Measurements from ENCODE around the gene AZGP1. TPM values are rescaled to one million over a fixed set of nuclear protein-coding genes. Genes with fewer than 3 reads are reported as not detected.
"Not testable (repeated sequence)": the region's sequence is repeated elsewhere in the genome, so short reads cannot be mapped to it uniquely, and the experiment has no call there.

AZGP1 gene
- total RNA-seq, 1 donor from 2014 or later, result not detected

DNA sequence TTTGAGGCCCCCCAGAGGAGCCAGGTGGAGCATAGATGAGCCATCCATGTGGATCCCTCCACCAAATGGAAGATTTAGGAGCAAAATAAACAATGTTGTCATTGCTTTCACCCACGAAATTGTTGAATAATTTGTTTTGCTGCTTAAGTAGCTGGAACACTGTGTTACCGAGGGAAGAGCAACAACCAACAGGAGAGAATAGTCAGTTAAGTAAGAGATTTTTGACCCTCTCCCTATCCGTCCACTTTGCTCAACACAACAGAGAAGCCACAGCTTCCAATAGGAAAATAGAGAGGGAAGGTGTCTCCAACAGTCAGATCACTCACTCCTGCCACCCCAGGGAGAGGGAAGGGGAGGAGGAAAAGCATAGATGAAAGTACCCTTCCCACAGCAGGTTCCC lies 35.7 kb upstream of the AZGP1 start:
- no peak overlapping the region for H3K4me3 Mint-ChIP-seq
- intact Hi-C loops (cut with micrococcal nuclease), result loop anchor here (10.0 kb wide), 1 partner anchor 457 kb away; the partner anchor contains the start of genes FAM200A and ZNF655
- no peak overlapping the region for H3K27ac Mint-ChIP-seq
- H3K27me3 Mint-ChIP-seq, result no peaks in the 10 kb centered on the region
- no peaks in the 10 kb centered on the region for H3K9me3 Mint-ChIP-seq
- H3K36me3 Mint-ChIP-seq (ENCODE audit: low read depth), result peaks cover 5% of the 10 kb centered on the region
- peaks cover 19% of the 10 kb centered on the region for H3K4me1 Mint-ChIP-seq
- DNase-seq, result no peak

DNA sequence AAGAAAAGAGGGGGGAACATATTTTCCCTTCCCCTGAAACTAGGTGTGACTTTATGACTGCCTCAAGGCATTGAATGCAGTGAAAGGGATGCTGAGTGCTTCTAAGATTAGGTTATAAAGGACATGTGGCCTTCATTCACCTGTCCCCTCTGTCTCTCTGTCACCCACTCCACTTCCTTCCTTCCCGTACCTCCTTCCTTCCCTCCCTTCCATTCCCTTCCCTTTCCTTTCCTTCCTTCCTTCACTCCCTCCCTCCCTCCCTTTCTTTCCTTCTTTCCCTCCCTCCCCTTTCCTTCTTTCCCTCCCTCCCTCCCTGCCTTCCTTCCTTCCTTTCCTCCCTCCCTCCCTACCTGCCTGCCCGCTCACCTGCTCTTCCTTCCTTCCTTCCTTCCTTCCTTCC lies 35.1 kb upstream of the AZGP1 start:
- DNase-seq, result no peak
- Mint-ChIP-seq H3K27ac (no peak overlapping the region), H3K4me1 (peaks cover 15% of the 10 kb centered on the region), H3K4me3 (no peak overlapping the region), H3K9me3 (no peaks in the 10 kb centered on the region), H3K36me3 (ENCODE audit: low read depth) (no peaks in the 10 kb centered on the region), H3K27me3 (no peaks in the 10 kb centered on the region)
- intact Hi-C loops (cut with micrococcal nuclease), result loop anchor here (10.0 kb wide), 1 partner anchor 456 kb away; the partner anchor contains the start of genes FAM200A and ZNF655

DNA sequence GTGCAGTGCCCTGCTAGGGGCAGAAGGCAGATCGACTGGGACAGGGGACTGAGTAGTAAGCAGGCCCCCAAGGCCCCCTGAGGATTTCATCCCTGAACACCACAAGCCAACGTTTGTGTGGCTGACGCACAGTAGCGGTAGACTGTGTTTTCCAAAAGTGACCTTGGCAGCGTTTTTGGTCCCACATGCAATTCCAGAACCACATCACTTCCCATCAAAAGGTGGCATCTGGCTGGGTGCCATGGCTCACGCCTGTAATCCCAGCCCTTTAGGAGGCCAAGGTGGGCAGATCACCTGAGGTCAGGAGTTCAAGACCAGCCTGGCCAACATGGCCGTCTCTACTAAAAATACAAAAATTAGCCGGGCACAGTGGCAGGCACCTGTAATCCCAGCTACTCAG lies 34.1 kb upstream of the AZGP1 start:
- not testable (repeated sequence) for H3K27me3 Mint-ChIP-seq
- intact Hi-C loops (cut with micrococcal nuclease), result loop anchor here (10.0 kb wide), 1 partner anchor 455 kb away; the partner anchor contains the start of genes FAM200A and ZNF655

DNA sequence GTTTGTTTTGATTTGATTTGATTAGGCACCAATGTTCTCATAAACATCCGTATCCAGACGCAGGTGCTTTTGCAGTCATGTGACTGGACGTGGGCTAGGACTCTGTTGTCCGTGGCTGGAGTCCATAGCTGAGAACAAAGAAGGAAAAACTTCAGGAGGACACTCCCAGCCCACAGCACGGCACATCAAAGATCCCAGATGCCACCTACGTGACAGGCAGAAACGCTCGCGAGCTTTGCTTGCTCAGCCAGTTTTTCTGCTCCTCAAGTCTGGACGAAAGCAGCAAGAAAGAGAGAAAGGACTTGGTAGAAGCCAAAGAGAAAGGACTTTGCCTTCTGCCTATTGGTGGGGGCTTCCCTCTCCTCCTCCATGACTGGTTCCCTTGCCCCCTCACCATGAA lies 32.7 kb upstream of the AZGP1 start:
- Mint-ChIP-seq H3K4me1 (peaks cover 10% of the 10 kb centered on the region), H3K9me3 (no peaks in the 10 kb centered on the region), H3K27ac (no peak overlapping the region), H3K27me3 (no peaks in the 10 kb centered on the region), H3K4me3 (no peak overlapping the region), H3K36me3 (ENCODE audit: low read depth) (no peaks in the 10 kb centered on the region)
- DNase-seq, result no peak
- intact Hi-C loops (cut with micrococcal nuclease), result no loop called here

More for the DNA sequence above, 34.1 kb upstream of the AZGP1 start:
- not testable (repeated sequence) for DNase-seq; H3K4me3 Mint-ChIP-seq; H3K9me3 Mint-ChIP-seq; H3K27ac Mint-ChIP-seq; H3K36me3 Mint-ChIP-seq (ENCODE audit: low read depth)
- H3K4me1 Mint-ChIP-seq, result peaks cover 11% of the 10 kb centered on the region

DNA sequence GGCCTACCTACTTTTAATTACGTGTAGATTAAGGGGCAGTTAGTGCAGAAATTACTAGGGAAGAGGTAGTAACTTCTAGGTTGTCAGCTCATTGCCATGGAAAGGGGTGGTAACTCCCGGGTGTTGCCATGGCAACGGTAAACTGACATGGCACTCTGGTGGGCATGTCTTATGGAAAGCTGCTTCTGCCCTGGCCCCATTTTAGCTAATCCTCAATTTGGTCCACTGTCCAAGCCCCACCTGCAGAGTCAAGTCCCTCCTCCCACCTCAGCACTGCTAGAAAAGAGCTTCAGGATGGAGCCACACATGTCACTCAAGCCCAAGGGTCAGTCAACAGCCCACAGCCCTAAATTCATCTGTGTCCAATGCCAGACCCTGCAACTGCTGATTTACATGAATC lies 32.1 kb upstream of the AZGP1 start:
- Mint-ChIP-seq H3K4me3 (no peak overlapping the region), H3K9me3 (no peaks in the 10 kb centered on the region), H3K27me3 (no peaks in the 10 kb centered on the region), H3K27ac (no peak overlapping the region), H3K36me3 (ENCODE audit: low read depth) (no peaks in the 10 kb centered on the region), H3K4me1 (peaks cover 7% of the 10 kb centered on the region)
- DNase-seq, result no peak
- intact Hi-C loops (cut with micrococcal nuclease), result no loop called here

DNA sequence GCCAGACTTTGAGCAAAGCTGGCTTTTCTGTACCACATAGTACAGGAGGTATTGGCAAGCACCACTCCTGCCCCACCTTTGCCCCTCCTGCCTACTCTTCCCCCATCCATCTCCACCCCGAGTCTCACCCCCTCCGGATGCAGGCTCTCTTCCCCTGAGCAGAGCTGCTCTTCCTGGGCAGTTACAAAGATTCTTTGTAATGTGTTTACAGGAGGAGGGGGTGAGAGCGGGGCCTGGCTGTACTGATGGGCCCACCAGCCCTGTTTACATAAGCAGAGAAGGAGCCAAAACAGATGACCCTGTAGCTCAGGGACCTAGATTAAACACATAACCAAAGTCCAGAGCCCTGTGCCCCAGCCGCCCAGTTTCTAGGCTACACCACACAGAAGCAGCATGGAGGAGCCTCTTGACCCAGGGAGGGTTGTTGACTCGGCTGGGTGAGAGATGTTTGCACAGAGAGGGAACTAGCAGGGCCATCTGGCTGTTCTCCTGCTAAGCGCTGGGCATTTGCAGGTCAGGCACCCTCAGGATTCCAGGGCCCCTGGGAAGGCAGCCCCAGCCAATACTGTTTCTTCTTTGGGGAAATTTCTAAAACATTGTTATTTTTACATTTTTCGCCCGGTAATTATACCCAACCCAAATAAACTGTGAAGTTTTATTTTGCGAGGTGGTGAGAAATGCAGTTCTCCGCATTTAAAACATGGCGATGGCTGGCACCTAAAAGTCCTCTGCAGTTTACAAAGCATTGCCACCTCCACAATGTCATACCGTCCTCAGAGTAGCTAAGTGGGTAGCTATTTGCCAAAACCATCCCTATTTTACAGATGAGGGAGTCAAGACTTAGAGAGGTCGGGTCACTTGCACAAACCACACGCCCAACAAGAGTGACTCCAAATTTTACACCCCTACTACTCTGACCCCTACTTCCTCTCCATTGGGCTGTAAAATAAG lies 28.2 kb upstream of the AZGP1 start:
- H3K4me3 Mint-ChIP-seq, result no peak overlapping the region

DNA sequence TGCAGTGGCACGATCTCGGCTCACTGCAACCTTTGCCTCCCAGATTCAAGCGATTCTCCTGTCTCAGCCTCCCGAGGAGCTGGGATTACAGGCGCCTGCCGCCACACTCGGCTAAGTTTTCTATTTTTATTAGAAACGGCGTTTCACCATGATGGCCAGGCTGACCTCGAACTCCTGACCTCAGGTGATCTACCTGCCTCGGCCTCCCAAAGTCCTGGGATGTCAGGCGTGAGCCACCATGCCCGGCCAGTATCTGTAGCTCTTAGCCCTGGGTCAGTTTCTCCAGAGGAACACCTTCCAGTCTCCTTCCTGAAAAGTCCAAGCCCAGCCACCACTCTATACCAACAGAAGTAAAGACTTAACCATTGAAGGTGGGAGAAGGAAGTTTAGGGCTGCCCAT lies 24.4 kb upstream of the AZGP1 start:
- intact Hi-C loops (cut with micrococcal nuclease), result no loop called here
- H3K4me1 Mint-ChIP-seq, result peaks cover 12% of the 10 kb centered on the region
- DNase-seq, result no peak
- H3K27ac Mint-ChIP-seq, result no peak overlapping the region
- no peaks in the 10 kb centered on the region for H3K36me3 Mint-ChIP-seq (ENCODE audit: low read depth)
- no peaks in the 10 kb centered on the region for H3K9me3 Mint-ChIP-seq
- H3K27me3 Mint-ChIP-seq, result peaks cover 2% of the 10 kb centered on the region
- no peak overlapping the region for H3K4me3 Mint-ChIP-seq

More for the DNA sequence above, 28.2 kb upstream of the AZGP1 start:
- Mint-ChIP-seq H3K27me3 (no peaks in the 10 kb centered on the region), H3K9me3 (no peaks in the 10 kb centered on the region), H3K4me1 (peaks cover 7% of the 10 kb centered on the region), H3K27ac (no peak overlapping the region), H3K36me3 (ENCODE audit: low read depth) (no peaks in the 10 kb centered on the region)
- intact Hi-C loops (cut with micrococcal nuclease), result no loop called here
- DNase-seq, result no peak

DNA sequence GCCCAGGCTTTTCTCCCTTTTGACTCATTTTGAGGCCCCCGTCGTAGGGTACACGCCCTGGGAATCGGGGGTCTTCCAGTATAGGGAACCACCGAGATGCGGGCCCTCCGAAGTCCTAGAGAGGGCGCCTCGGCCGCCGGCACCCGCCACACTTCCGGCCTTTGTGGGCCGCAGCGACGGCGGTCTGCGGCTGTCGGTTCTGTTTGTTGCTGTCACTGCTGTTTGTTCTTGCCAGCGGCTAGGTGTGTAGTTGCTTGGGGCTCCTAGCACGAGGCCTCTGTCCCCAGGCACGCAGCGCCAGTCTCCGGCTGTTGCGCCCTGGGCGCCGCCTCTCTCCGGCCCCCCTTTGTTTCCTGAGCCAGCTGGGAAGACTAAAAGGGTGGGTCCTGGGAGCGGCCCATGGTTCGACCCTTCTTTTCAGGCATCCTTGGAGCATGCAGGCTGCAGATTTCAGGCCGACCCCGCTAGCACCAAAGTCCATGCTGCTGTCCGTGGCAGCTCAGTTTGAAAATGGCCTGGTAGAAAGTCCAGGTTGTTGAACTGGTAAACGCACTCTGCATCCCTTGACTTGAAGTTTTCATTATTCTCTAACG lies 21.8 kb upstream of the AZGP1 start:
- intact Hi-C loops (cut with micrococcal nuclease), result loop anchor here (1.0 to 10.0 kb wide), 3 partner anchors 18 to 383 kb away; partner anchors contain the start of genes ZKSCAN1, ZNF3 and ZSCAN25
- Mint-ChIP-seq H3K36me3 (ENCODE audit: low read depth) (no peaks in the 10 kb centered on the region), H3K9me3 (no peaks in the 10 kb centered on the region), H3K4me3 (peak overlapping the region; percentile 81), H3K27ac (peak overlapping the region; percentile 89), H3K4me1 (peaks cover 12% of the 10 kb centered on the region), H3K27me3 (peaks cover 2% of the 10 kb centered on the region)
- DNase-seq, result peak; percentile 92

DNA sequence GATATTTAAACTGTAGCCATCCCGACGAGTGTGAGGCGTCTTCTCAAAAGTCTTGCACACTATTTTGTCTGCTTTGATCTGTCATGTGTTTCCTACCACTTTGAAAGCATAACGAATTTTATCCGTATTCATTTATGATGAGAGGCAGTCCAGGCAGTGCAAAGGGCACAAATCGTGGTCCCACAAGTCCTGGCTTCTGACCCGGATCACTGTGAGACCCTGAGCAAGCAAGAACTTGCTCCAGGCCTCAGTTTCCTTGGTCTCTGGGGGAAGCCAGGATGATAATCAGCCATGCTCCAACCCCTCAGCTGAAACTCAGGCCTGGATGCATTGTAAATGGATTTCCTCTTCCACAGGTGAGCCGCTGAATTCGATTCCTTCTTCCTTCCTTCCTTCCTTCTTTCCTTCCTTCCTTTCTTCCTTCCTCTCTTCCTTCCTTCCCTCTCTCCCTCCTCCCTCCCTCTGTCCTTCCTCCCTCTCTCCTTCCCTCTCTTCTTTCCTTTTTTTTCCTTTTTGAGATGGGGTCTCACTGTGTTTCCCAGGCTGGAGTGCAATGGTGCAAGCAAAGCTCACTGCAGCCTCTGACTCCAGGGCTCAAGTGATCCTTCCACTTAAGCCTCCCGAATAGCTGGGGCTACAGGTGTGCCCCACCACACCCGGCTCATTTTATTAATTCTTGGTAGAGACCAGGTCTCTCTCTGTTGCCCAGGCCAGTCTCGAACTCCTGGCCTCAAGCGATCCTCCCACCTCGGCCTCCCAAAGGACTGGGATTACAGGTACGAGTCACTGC lies 21.1 kb upstream of the AZGP1 start:
- H3K36me3 Mint-ChIP-seq (ENCODE audit: low read depth), result no peaks in the 10 kb centered on the region
- H3K27ac Mint-ChIP-seq, result peak overlapping the region; percentile 89
- H3K4me1 Mint-ChIP-seq, result peaks cover 12% of the 10 kb centered on the region
- H3K4me3 Mint-ChIP-seq, result peak overlapping the region; percentile 81
- H3K27me3 Mint-ChIP-seq, result peaks cover 2% of the 10 kb centered on the region
- intact Hi-C loops (cut with micrococcal nuclease), result loop anchor here (1.0 to 10.0 kb wide), 3 partner anchors 18 to 382 kb away; partner anchors contain the start of genes ZKSCAN1, ZNF3 and ZSCAN25
- DNase-seq, result no peak
- H3K9me3 Mint-ChIP-seq, result no peaks in the 10 kb centered on the region

DNA sequence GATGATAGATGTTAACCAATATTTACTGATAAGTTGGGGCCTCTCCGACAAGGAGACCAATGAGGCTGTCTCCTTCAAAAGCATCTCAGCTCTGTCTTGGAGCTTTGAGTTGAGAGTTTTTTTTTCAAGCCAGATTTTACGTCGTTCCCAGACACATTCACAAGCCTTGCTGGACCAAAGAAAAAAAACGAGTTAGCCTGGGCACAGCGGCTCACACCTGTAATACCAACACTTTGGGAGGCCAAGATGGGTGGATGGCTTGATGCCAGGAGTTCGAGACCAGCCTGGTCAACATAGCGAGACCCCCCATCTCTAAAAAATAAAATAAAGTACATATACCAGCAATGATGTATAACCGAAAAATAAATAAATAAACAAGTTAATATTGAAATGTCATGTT lies 19.0 kb upstream of the AZGP1 start:
- DNase-seq, result no peak
- Mint-ChIP-seq H3K27ac (no peak overlapping the region), H3K36me3 (ENCODE audit: low read depth) (no peaks in the 10 kb centered on the region), H3K4me1 (peaks cover 12% of the 10 kb centered on the region), H3K9me3 (no peaks in the 10 kb centered on the region), H3K27me3 (peaks cover 8% of the 10 kb centered on the region), H3K4me3 (no peak overlapping the region)
- intact Hi-C loops (cut with micrococcal nuclease), result loop anchor here (1.0 to 10.0 kb wide), 3 partner anchors 58 to 380 kb away; partner anchors contain the start of gene ZSCAN25

DNA sequence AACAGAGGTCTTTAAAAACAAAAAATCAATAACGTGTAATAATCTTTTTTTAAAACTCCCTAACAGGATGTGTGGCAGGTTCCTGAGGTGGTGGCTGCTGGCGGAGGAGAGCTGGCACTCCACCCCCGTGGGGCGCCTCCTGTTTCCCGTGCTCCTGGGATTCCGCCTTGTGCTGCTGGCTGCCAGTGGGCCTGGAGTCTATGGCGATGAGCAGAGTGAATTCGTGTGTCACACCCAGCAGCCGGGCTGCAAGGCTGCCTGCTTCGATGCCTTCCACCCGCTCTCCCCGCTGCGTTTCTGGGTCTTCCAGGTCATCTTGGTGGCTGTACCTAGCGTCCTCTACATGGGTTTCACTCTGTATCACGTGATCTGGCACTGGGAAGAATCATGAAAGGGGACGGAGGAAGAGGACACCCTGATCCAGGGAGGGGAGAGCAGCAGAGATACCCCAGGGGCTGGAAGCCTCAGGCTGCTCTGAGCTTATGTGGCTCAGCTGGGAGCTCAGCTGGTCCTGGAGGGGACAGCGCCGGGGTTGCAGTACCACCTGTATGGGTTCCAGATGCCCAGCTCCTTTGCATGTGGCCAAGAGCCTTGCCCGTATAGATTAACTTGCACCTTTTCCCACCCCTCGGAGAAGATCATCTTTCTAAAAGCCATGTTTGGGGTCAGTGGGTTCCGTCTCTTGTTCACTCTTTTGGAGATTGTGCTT lies 16.7 kb upstream of the AZGP1 start:
- no peaks in the 10 kb centered on the region for H3K9me3 Mint-ChIP-seq
- no peak overlapping the region for H3K4me3 Mint-ChIP-seq
- peaks cover 13% of the 10 kb centered on the region for H3K27me3 Mint-ChIP-seq
- peaks cover 12% of the 10 kb centered on the region for H3K4me1 Mint-ChIP-seq
- no peak overlapping the region for H3K27ac Mint-ChIP-seq
- intact Hi-C loops (cut with micrococcal nuclease), result loop anchor here (10.0 kb wide), 1 partner anchor 378 kb away; the partner anchor contains the start of gene ZSCAN25
- H3K36me3 Mint-ChIP-seq (ENCODE audit: low read depth), result no peaks in the 10 kb centered on the region
- no peak for DNase-seq

DNA sequence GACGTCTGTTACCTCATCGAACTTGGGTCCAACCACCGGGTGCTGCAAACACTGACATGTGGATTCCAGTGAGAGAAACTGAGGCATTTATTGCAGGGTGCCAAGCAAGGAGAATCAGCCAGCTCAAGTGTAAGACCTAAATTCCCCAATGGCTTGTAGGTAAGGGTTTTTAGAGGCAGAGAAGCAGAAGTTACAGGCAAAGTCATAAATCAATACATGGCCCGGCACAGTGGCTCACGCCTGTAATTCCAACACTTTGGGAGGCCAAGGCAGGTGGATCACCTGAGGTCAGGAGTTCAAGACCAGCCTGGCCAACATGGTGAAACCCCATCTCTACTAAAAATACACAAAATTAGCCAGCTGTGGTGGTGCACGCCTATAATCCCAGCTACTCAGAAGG lies 15.7 kb upstream of the AZGP1 start:
- H3K36me3 Mint-ChIP-seq (ENCODE audit: low read depth); DNase-seq; H3K27ac Mint-ChIP-seq; H3K4me1 Mint-ChIP-seq; H3K9me3 Mint-ChIP-seq; H3K4me3 Mint-ChIP-seq: not testable (repeated sequence)
- intact Hi-C loops (cut with micrococcal nuclease), result loop anchor here (1.0 to 10.0 kb wide), 2 partner anchors 78 to 377 kb away; partner anchors contain the start of gene ZSCAN25
- H3K27me3 Mint-ChIP-seq, result peaks cover 13% of the 10 kb centered on the region

DNA sequence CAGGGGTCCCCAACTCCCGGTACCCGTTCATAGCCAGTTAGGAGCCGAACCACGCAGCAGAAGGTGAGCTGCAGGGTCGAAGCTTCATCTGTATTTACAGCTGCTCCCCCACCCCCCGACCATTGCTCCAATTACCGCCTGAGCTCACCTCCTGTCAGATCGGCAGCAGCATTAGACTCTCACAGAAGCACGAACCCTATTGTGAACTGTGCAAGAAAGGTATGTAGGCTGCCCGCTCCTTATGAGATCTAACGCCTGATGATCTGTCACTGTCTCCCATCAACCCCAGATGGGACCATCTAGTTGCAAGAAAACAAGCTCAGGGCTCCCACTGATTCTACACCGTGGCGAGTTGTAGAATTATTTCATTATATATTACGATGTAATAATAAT lies 14.6 kb upstream of the AZGP1 start:
- Mint-ChIP-seq H3K27me3 (peaks cover 13% of the 10 kb centered on the region), H3K36me3 (ENCODE audit: low read depth) (no peaks in the 10 kb centered on the region), H3K4me1 (peaks cover 2% of the 10 kb centered on the region), H3K27ac (no peak overlapping the region), H3K9me3 (no peaks in the 10 kb centered on the region), H3K4me3 (no peak overlapping the region)
- no peak for DNase-seq
- intact Hi-C loops (cut with micrococcal nuclease), result loop anchor here (10.0 kb wide), 1 partner anchor 376 kb away; the partner anchor contains the start of gene ZSCAN25

All from activated CD4-positive, alpha-beta T cell treated with anti-CD3 and anti-CD28 coated beads, Interleukin-2, amount 10 ng/mL, durations not matched to agents 24 days and 14 days (primary cell).